Karpas-422 (cell line): ENCODE results near the gene METTL8. TPM values are rescaled to one million over a fixed set of nuclear protein-coding genes. Genes with fewer than 3 reads are reported as not detected.

Experiments
- DNase-seq: peaks from one replicate; pipeline ENCODE4 v3.0.0-alpha.2; 2015
- H2AFZ ChIP-seq: fragments of 200-600 bp; sonication (generic); 2 replicates; pipeline ENCODE4 v1.6.1; 2014; ENCODE audit warnings: antibody characterized with exemption, low read length, mixed read lengths
- H3K27ac ChIP-seq: fragments of 200-600 bp; sonication (generic); 2 replicates; pipeline ENCODE4 v1.5.1; 2014; ENCODE audit warnings: mild to moderate bottlenecking, low read length, moderate library complexity
- H3K27me3 ChIP-seq: fragments of 200-600 bp; sonication (generic); 2 replicates; pipeline ENCODE4 v1.6.1; 2014; ENCODE audit warnings: low read length, mixed read lengths
- H3K36me3 ChIP-seq: fragments of 200-600 bp; sonication (generic); 2 replicates; pipeline ENCODE4 v1.6.1; 2014; ENCODE audit warnings: low read length, mixed read lengths; ENCODE audit not compliant: insufficient read depth
- H3K4me1 ChIP-seq: fragments of 200-600 bp; sonication (generic); 2 replicates; pipeline ENCODE4 v1.6.1; 2014; ENCODE audit warnings: mild to moderate bottlenecking, low read length, mixed read lengths
- H3K4me2 ChIP-seq: fragments of 200-600 bp; sonication (generic); 2 replicates; pipeline ENCODE4 v1.6.1; 2014; ENCODE audit warnings: low read length, low read depth, mild to moderate bottlenecking; ENCODE audit not compliant: poor library complexity, severe bottlenecking
- H3K4me3 ChIP-seq: fragments of 200-600 bp; sonication (generic); 2 replicates; pipeline ENCODE4 v1.5.1; 2014; ENCODE audit warnings: mild to moderate bottlenecking, antibody characterized with exemption, low read length, mixed read lengths
- H3K79me2 ChIP-seq: fragments of 200-600 bp; sonication (generic); 2 replicates; pipeline ENCODE4 v1.6.1; 2014; ENCODE audit warnings: mild to moderate bottlenecking, low read length, mixed read lengths
- H3K9ac ChIP-seq: fragments of 200-600 bp; sonication (generic); 2 replicates; pipeline ENCODE4 v1.6.0; 2014; ENCODE audit warnings: low read length
- H3K9me2 ChIP-seq: fragments of 200-600 bp; sonication (generic), shearing (Covaris generic); replicated peaks from 2 replicates; pipeline ENCODE4 v1.6.0; 2014; ENCODE audit warnings: mild to moderate bottlenecking, low read length, moderate library complexity; ENCODE audit not compliant: insufficient read depth
- H3K9me3 ChIP-seq: fragments of 300-700, 200-600 bp; sonication (generic); 2 replicates; pipeline ENCODE4 v1.6.1; 2014; ENCODE audit warnings: low read length, mixed read lengths
- H4K20me1 ChIP-seq: fragments of 200-600 bp; sonication (generic); 2 replicates; pipeline ENCODE4 v1.6.1; 2014; ENCODE audit warnings: mild to moderate bottlenecking, antibody characterized with exemption, low read length, low read depth; ENCODE audit not compliant: insufficient read depth
- total RNA-seq: library from RNA; depleted of rRNA; stranded (reverse); fragments of >200 nt; shearing (Covaris generic); gene quantifications from 2 replicates; pipeline ENCODE4 v1.2.3, GENCODE V29; 2014; ENCODE audit warnings: low replicate concordance

The METTL8 gene
- total RNA-seq, 1 experiment from 2014 or later, result 16.5 TPM

GRCh38 chr2:171345971-171346722 lies 87.6 kb downstream of the METTL8 start:
- Histone ChIP-seq H3K9me2 (no peaks in the 10 kb centered on the region), H3K36me3 (no peaks in the 10 kb centered on the region), H4K20me1 (no peaks in the 10 kb centered on the region), H3K27me3 (no peaks in the 10 kb centered on the region), H3K9me3 (no peaks in the 10 kb centered on the region), H3K9ac (no peak overlapping the region), H2AFZ (no peak overlapping the region), H3K27ac (no peak overlapping the region), H3K4me3 (no peak overlapping the region), H3K4me2 (no peak overlapping the region), H3K4me1 (peaks cover 43% of the 10 kb centered on the region), H3K79me2 (no peaks in the 10 kb centered on the region)
- DNase-seq, result no peak

GRCh38 chr2:171344182-171344581 lies 89.6 kb downstream of the METTL8 start:
- Histone ChIP-seq H3K79me2 (no peaks in the 10 kb centered on the region), H3K36me3 (no peaks in the 10 kb centered on the region), H3K9me2 (no peaks in the 10 kb centered on the region), H3K27ac (peak overlapping the region; percentile 38; the same call in 1 of the 2 replicates), H4K20me1 (no peaks in the 10 kb centered on the region), H3K4me3 (no peak overlapping the region), H3K4me2 (peak overlapping the region; percentile 46), H3K27me3 (no peaks in the 10 kb centered on the region), H3K9me3 (no peaks in the 10 kb centered on the region), H2AFZ (no peak overlapping the region), H3K4me1 (peaks cover 42% of the 10 kb centered on the region), H3K9ac (no peak overlapping the region)
- DNase-seq, result no peak

- H3K27me3 ChIP-seq, result no peaks in the 10 kb centered on the region
- H3K27ac ChIP-seq, result no peak overlapping the region
- no peak overlapping the region for H3K9ac ChIP-seq
- H3K36me3 ChIP-seq, result no peaks in the 10 kb centered on the region
- no peaks in the 10 kb centered on the region for H3K9me2 ChIP-seq
- H3K4me2 ChIP-seq, result peak overlapping the region; percentile 13
- no peak overlapping the region for H3K4me3 ChIP-seq
- no peaks in the 10 kb centered on the region for H4K20me1 ChIP-seq
- no peaks in the 10 kb centered on the region for H3K79me2 ChIP-seq
- no peaks in the 10 kb centered on the region for H3K9me3 ChIP-seq
- DNase-seq, result no peak
- H2AFZ ChIP-seq, result no peak overlapping the region
- H3K4me1 ChIP-seq, result peaks cover 41% of the 10 kb centered on the region
Measured at GRCh38 chr2:171342067-171342413, 91.8 kb downstream of the METTL8 start.

GRCh38 chr2:171341394-171342066 lies 92.3 kb downstream of the METTL8 start:
- Histone ChIP-seq H3K4me3 (no peak overlapping the region), H3K27ac (no peak overlapping the region), H3K4me2 (peak overlapping the region; percentile 13), H3K27me3 (no peaks in the 10 kb centered on the region), H3K9me3 (no peaks in the 10 kb centered on the region), H3K9ac (no peak overlapping the region), H3K79me2 (no peaks in the 10 kb centered on the region), H4K20me1 (no peaks in the 10 kb centered on the region), H3K4me1 (peaks cover 44% of the 10 kb centered on the region), H3K9me2 (no peaks in the 10 kb centered on the region), H3K36me3 (no peaks in the 10 kb centered on the region), H2AFZ (no peak overlapping the region)
- DNase-seq, result no peak

- H3K27ac ChIP-seq, result no peak overlapping the region
- no peak overlapping the region for H2AFZ ChIP-seq
- peaks cover 29% of the 10 kb centered on the region for H3K4me1 ChIP-seq
- no peaks in the 10 kb centered on the region for H3K9me3 ChIP-seq
- H4K20me1 ChIP-seq, result no peaks in the 10 kb centered on the region
- H3K9me2 ChIP-seq, result no peaks in the 10 kb centered on the region
- H3K36me3 ChIP-seq, result no peaks in the 10 kb centered on the region
- no peak overlapping the region for H3K4me3 ChIP-seq
- H3K4me2 ChIP-seq, result no peak overlapping the region
- H3K27me3 ChIP-seq, result no peaks in the 10 kb centered on the region
- H3K79me2 ChIP-seq, result no peaks in the 10 kb centered on the region
- H3K9ac ChIP-seq, result no peak overlapping the region
- no peak for DNase-seq
Measured at GRCh38 chr2:171334946-171335345, 98.8 kb downstream of the METTL8 start.

- H3K4me3 ChIP-seq, result no peak overlapping the region
- no peaks in the 10 kb centered on the region for H3K9me3 ChIP-seq
- no peaks in the 10 kb centered on the region for H3K79me2 ChIP-seq
- no peaks in the 10 kb centered on the region for H3K36me3 ChIP-seq
- DNase-seq, result no peak
- H4K20me1 ChIP-seq, result no peaks in the 10 kb centered on the region
- no peak overlapping the region for H3K27ac ChIP-seq
- no peaks in the 10 kb centered on the region for H3K9me2 ChIP-seq
- peaks cover 35% of the 10 kb centered on the region for H3K4me1 ChIP-seq
- H3K27me3 ChIP-seq, result no peaks in the 10 kb centered on the region
- H2AFZ ChIP-seq, result no peak overlapping the region
- H3K4me2 ChIP-seq, result no peak overlapping the region
- no peak overlapping the region for H3K9ac ChIP-seq
Measured at GRCh38 chr2:171334171-171334570, 99.6 kb downstream of the METTL8 start.

- H3K27me3 ChIP-seq, result no peaks in the 10 kb centered on the region
- peak overlapping the region; percentile 43 for H3K4me2 ChIP-seq
- no peaks in the 10 kb centered on the region for H4K20me1 ChIP-seq
- DNase-seq, result no peak
- peak overlapping the region; percentile 17; the same call in 1 of the 2 replicates for H2AFZ ChIP-seq
- peak overlapping the region; percentile 43 for H3K27ac ChIP-seq
- H3K9me2 ChIP-seq, result no peaks in the 10 kb centered on the region
- no peak overlapping the region for H3K9ac ChIP-seq
- 0 out of 2 replicates have a peak overlapping the region, but pooled peaks have one; percentile 10 for H3K4me3 ChIP-seq
- H3K79me2 ChIP-seq, result no peaks in the 10 kb centered on the region
- no peaks in the 10 kb centered on the region for H3K36me3 ChIP-seq
- no peaks in the 10 kb centered on the region for H3K9me3 ChIP-seq
- peaks cover 35% of the 10 kb centered on the region for H3K4me1 ChIP-seq
Measured at GRCh38 chr2:171330155-171330956, 103.4 kb downstream of the METTL8 start.

- Histone ChIP-seq H3K4me1 (peaks cover 61% of the 10 kb centered on the region), H3K4me2 (no peak overlapping the region), H3K9ac (no peak overlapping the region)
Measured at GRCh38 chr2:171327043-171327496, 106.7 kb downstream of the METTL8 start.

More at GRCh38 chr2:171327043-171327496, 106.7 kb downstream of the METTL8 start:
- Histone ChIP-seq H3K27ac (peak overlapping the region; percentile 48), H2AFZ (no peak overlapping the region), H3K9me2 (no peaks in the 10 kb centered on the region), H3K27me3 (no peaks in the 10 kb centered on the region), H3K79me2 (no peaks in the 10 kb centered on the region), H4K20me1 (no peaks in the 10 kb centered on the region), H3K9me3 (no peaks in the 10 kb centered on the region), H3K4me3 (no peak overlapping the region), H3K36me3 (no peaks in the 10 kb centered on the region)
- DNase-seq, result no peak
